Fibroblast of lung (primary cell): ENCODE measurements around the gene C1orf141.

Source experiments
- CTCF ChIP-seq, 2 donors: IDR thresholded peaks in 1 of 2; conservative IDR thresholded peaks in 1 of 2; 1 replicate in 1 of 2; 2 replicates in 1 of 2; pipeline ENCODE4 v1.5.1; 2011 to 2012; ENCODE audit warnings: low read length in 2 of 2, control low read depth in 1 of 2, inconsistent platforms in 1 of 2, low read depth in 1 of 2, mild to moderate bottlenecking in 1 of 2
- EZH2 ChIP-seq: IDR thresholded peaks from 2 replicates; pipeline ENCODE4 v1.5.1; 2012; ENCODE audit warnings: low read length, control low read depth, mild to moderate bottlenecking; ENCODE audit errors: missing control alignments

GRCh38 chr1:67146101-67146500 lies 11.3 kb upstream of the C1orf141 start:
- TF ChIP-seq EZH2: no peak
- no peak for TF ChIP-seq CTCF (conservative IDR thresholded peaks at IDR 0.05 in 1 of 2, IDR thresholded peaks at IDR 0.05 in 1 of 2; ENCODE audit: low read depth in 1 of 2, low read length in 2 of 2)
